HG03064 (cell line): ENCODE results near the gene ST6GALNAC5.

Experiments
- ATAC-seq: cut with Tn5 transposase; IDR thresholded peaks from one replicate; pipeline ENCODE4 v1.9.1; 2021; ENCODE audit warnings: low read depth; ENCODE audit not compliant: unreplicated experiment

The ST6GALNAC5 gene

DNA sequence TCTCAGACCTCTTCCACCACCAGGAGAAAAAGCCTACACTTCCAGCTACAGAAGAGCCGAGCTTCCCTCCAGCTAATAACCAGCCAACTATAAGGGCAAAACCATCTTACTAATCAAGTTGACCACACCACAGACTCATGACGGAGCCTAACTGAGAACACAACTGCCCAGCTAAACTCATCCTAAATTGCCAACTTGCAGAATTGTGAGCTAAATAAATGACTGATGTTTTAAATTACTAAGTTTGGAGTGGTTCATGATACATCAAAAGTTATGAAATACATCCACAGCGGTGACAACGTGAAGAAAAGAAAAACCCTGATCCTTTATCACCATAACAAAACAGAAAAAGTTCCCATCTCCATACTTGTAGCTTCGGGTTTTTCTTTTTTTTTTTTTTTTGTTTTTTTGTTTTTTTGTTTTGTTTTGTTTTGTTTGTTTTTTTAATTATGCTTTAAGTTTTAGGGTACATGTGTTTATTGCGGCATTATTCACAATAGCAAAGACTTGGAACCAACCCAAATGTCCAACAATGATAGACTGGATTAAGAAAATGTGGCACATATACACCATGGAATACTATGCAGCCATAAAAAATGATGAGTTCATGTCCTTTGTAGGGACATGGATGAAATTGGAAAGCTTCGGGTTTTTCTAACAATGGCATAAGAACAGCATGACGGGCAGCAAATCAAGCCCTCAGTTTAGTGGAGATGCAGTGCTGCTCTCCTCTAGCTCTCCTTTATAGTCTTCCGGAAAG is 229.4 kb downstream of the ST6GALNAC5 start:
- no peak for ATAC-seq

DNA sequence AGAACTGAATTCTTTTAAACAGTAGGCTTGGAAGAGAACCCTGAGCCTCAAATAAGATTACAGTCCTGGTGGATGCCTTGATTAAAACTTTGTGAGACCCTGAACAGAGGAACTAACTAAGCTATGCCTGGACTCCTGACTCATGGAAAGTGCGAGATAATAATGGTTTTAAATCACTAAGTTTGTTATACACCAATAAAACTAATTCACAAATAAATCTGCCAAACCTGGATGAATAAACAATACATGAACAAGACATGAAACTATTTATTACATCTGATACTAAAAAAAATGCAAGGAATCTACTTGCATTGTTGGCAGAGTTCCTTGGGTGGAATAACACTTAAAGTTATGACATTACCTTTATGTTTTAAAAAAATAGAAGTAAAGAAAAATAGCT is 233.6 kb downstream of the ST6GALNAC5 start:
- no peak for ATAC-seq

DNA sequence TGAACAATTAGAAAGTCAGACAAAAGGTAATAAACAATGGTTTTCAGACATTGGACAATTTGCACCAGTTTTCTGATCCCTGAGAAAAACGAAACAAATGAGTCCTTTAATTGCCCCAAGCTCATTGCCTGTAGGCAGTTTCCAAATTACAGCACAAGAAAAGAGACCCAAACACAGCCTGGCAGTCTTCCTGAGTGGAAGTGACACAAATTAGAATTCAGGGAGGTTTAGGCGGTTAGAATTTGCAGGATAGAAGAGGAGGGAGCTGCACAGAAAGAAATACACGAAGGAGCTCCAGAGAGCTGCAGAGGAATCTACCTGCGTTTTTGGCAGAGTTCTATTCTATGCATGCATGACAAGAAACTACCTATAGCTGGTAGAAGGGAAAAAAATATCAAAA is 236.2 kb downstream of the ST6GALNAC5 start:
- ATAC-seq, result no peak

DNA sequence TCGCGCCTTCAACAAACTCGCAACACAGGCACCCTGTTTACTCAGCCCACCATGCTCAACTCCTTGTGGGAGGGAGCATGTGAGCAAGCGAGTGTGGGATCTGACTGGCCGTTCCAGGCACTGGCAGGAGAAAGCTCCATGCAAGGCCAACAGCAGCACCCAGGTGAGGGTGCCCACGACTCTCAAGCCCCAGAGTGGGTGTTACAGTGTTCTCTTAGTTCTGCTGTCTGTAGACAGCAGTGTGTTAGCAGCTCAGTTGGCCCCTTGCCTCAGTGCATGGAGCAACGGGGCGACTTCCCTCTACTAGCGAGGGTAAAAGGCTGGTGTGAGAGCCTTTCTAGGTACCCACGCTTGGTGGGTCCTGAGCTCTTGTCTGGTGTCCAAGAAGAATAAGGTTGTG is 237.4 kb downstream of the ST6GALNAC5 start:
- ATAC-seq, result no peak
